ENCODE results near the gene CYP46A1. TPM values are rescaled to one million over a fixed set of nuclear protein-coding genes. Genes with fewer than 3 reads are reported as not detected.

CYP46A1 gene
- total RNA-seq, 2 experiments from 2014 or later = 0.05 to 0.23 TPM

GRCh38 chr14:99730876-99731546, 46.9 kb downstream of the CYP46A1 start:
- ATAC-seq (no peak), DNase-seq (no peak)
- no peaks in the 10 kb centered on the region for H3K9me3 Mint-ChIP-seq (ENCODE audit: low read depth)
- no peaks in the 10 kb centered on the region for H3K36me3 Mint-ChIP-seq (ENCODE audit: low read depth)
- intact Hi-C loops (cut with DNase I, micrococcal nuclease) = loop anchor here (1.0 to 5.0 kb wide), 3 partner anchors 62 to 216 kb away; partner anchors contain the start of gene EML1 (in 1 of the 2)
- H3K4me1 Mint-ChIP-seq = no peaks in the 10 kb centered on the region
- peak overlapping the region; percentile 30 for H3K4me3 Mint-ChIP-seq
- CTCF ChIA-PET = interaction anchor here (0.5 to 2.8 kb wide), 21 partner anchors 9 to 531 kb away, joined by 3 to 26 read pairs (median 4); no protein-coding TSS in a partner anchor
- H3K27ac Mint-ChIP-seq = no peak overlapping the region
- peaks cover 24% of the 10 kb centered on the region for H3K27me3 Mint-ChIP-seq
- POLR2A ChIA-PET = interaction anchor here (0.7 kb wide), 1 partner anchor 360 kb away, joined by 3 read pairs; no protein-coding TSS in a partner anchor

- H3K36me3 Mint-ChIP-seq (ENCODE audit: low read depth) = no peaks in the 10 kb centered on the region
- CTCF ChIA-PET = interaction anchor here (0.5 to 2.8 kb wide), 7 partner anchors 9 to 167 kb away, joined by 3 to 26 read pairs (median 7); no protein-coding TSS in a partner anchor
- ATAC-seq (no peak), DNase-seq (no peak)
- peaks cover 26% of the 10 kb centered on the region for H3K27me3 Mint-ChIP-seq
- POLR2A ChIA-PET = interaction anchor here (0.7 kb wide), 1 partner anchor 361 kb away, joined by 3 read pairs; no protein-coding TSS in a partner anchor
- no peaks in the 10 kb centered on the region for H3K4me1 Mint-ChIP-seq
- no peak overlapping the region for H3K27ac Mint-ChIP-seq
- intact Hi-C loops (cut with DNase I, micrococcal nuclease) = loop anchor here in 1 of 2 experiments (5.0 kb wide), 1 partner anchor 216 kb away; no protein-coding TSS in a partner anchor
- no peak overlapping the region for H3K4me3 Mint-ChIP-seq
- H3K9me3 Mint-ChIP-seq (ENCODE audit: low read depth) = no peaks in the 10 kb centered on the region
Measured at GRCh38 chr14:99731547-99732435, 47.7 kb downstream of the CYP46A1 start.

GRCh38 chr14:99732436-99733210, 48.5 kb downstream of the CYP46A1 start:
- H3K9me3 Mint-ChIP-seq (ENCODE audit: low read depth) = no peaks in the 10 kb centered on the region
- intact Hi-C loops (cut with DNase I, micrococcal nuclease) = loop anchor here in 1 of 2 experiments (5.0 kb wide), 1 partner anchor 215 kb away; no protein-coding TSS in a partner anchor
- POLR2A ChIA-PET = no interaction called here
- no peak overlapping the region for H3K4me3 Mint-ChIP-seq
- DNase-seq = no peak
- ATAC-seq = no peak
- H3K27ac Mint-ChIP-seq = no peak overlapping the region
- CTCF ChIA-PET = interaction anchor here (0.6 kb wide), 1 partner anchor 1404 kb away, joined by 3 read pairs; no protein-coding TSS in a partner anchor
- H3K36me3 Mint-ChIP-seq (ENCODE audit: low read depth) = no peaks in the 10 kb centered on the region
- H3K27me3 Mint-ChIP-seq = peaks cover 32% of the 10 kb centered on the region
- H3K4me1 Mint-ChIP-seq = no peaks in the 10 kb centered on the region

GRCh38 chr14:99733211-99733539, 49.1 kb downstream of the CYP46A1 start:
- CTCF ChIA-PET = interaction anchor here (1.1 kb wide), 1 partner anchor 19 kb away, joined by 4 read pairs; no protein-coding TSS in a partner anchor
- peaks cover 30% of the 10 kb centered on the region for H3K27me3 Mint-ChIP-seq

GRCh38 chr14:99733540-99734405, 49.7 kb downstream of the CYP46A1 start:
- ChIA-PET POLR2A (no interaction called here), CTCF (interaction anchor here (1.1 kb wide), 1 partner anchor 18 kb away, joined by 4 read pairs; no protein-coding TSS in a partner anchor)
- H3K4me3 Mint-ChIP-seq = no peak overlapping the region
- peaks cover 29% of the 10 kb centered on the region for H3K27me3 Mint-ChIP-seq
- H3K36me3 Mint-ChIP-seq (ENCODE audit: low read depth) = no peaks in the 10 kb centered on the region
- ATAC-seq = no peak
- no peaks in the 10 kb centered on the region for H3K9me3 Mint-ChIP-seq (ENCODE audit: low read depth)
- no peak overlapping the region for H3K27ac Mint-ChIP-seq
- intact Hi-C loops (cut with DNase I, micrococcal nuclease) = loop anchor here in 1 of 2 experiments (5.0 kb wide), 1 partner anchor 214 kb away; no protein-coding TSS in a partner anchor
- H3K4me1 Mint-ChIP-seq = no peaks in the 10 kb centered on the region
- DNase-seq = no peak

More at GRCh38 chr14:99733211-99733539, 49.1 kb downstream of the CYP46A1 start:
- intact Hi-C loops (cut with DNase I, micrococcal nuclease) = loop anchor here in 1 of 2 experiments (5.0 kb wide), 1 partner anchor 214 kb away; no protein-coding TSS in a partner anchor
- H3K9me3 Mint-ChIP-seq (ENCODE audit: low read depth) = no peaks in the 10 kb centered on the region
- POLR2A ChIA-PET = no interaction called here
- no peaks in the 10 kb centered on the region for H3K4me1 Mint-ChIP-seq
- no peak for ATAC-seq
- no peak for DNase-seq
- no peak overlapping the region for H3K27ac Mint-ChIP-seq
- H3K36me3 Mint-ChIP-seq (ENCODE audit: low read depth) = no peaks in the 10 kb centered on the region
- no peak overlapping the region for H3K4me3 Mint-ChIP-seq

GRCh38 chr14:99734406-99735051, 50.4 kb downstream of the CYP46A1 start:
- intact Hi-C loops (cut with DNase I, micrococcal nuclease) = loop anchor here in 1 of 2 experiments (5.0 kb wide), 1 partner anchor 213 kb away; no protein-coding TSS in a partner anchor
- no peak for ATAC-seq
- POLR2A ChIA-PET = no interaction called here
- no peak for DNase-seq
- CTCF ChIA-PET = no interaction called here
- Mint-ChIP-seq H3K4me1 (no peaks in the 10 kb centered on the region), H3K27me3 (peaks cover 30% of the 10 kb centered on the region), H3K27ac (no peak overlapping the region), H3K9me3 (ENCODE audit: low read depth) (no peaks in the 10 kb centered on the region), H3K4me3 (no peak overlapping the region), H3K36me3 (ENCODE audit: low read depth) (no peaks in the 10 kb centered on the region)

- peaks cover 33% of the 10 kb centered on the region for H3K27me3 Mint-ChIP-seq
Measured at GRCh38 chr14:99735189-99736135, 51.4 kb downstream of the CYP46A1 start.

GRCh38 chr14:99736603-99737371, 52.7 kb downstream of the CYP46A1 start:
- no peaks in the 10 kb centered on the region for H3K36me3 Mint-ChIP-seq (ENCODE audit: low read depth)
- ATAC-seq = no peak
- H3K4me3 Mint-ChIP-seq = no peak overlapping the region
- intact Hi-C loops (cut with DNase I, micrococcal nuclease) = no loop called here
- H3K27ac Mint-ChIP-seq = no peak overlapping the region
- peaks cover 31% of the 10 kb centered on the region for H3K27me3 Mint-ChIP-seq
- CTCF ChIA-PET = interaction anchor here (0.6 to 1.2 kb wide), 3 partner anchors 83 to 151 kb away, joined by 3 to 4 read pairs (median 4); no protein-coding TSS in a partner anchor
- no peak for DNase-seq
- POLR2A ChIA-PET = interaction anchor here (0.6 kb wide), 1 partner anchor 462 kb away, joined by 3 read pairs; no protein-coding TSS in a partner anchor
- no peaks in the 10 kb centered on the region for H3K4me1 Mint-ChIP-seq
- H3K9me3 Mint-ChIP-seq (ENCODE audit: low read depth) = no peaks in the 10 kb centered on the region

More at GRCh38 chr14:99735189-99736135, 51.4 kb downstream of the CYP46A1 start:
- Mint-ChIP-seq H3K27ac (no peak overlapping the region), H3K4me3 (no peak overlapping the region), H3K4me1 (no peaks in the 10 kb centered on the region), H3K9me3 (ENCODE audit: low read depth) (no peaks in the 10 kb centered on the region), H3K36me3 (ENCODE audit: low read depth) (no peaks in the 10 kb centered on the region)
- POLR2A ChIA-PET = no interaction called here
- CTCF ChIA-PET = interaction anchor here (0.6 to 1.2 kb wide), 3 partner anchors 151 to 160 kb away, joined by 3 to 4 read pairs (median 3); no protein-coding TSS in a partner anchor
- no peak for DNase-seq
- ATAC-seq = no peak
- intact Hi-C loops (cut with DNase I, micrococcal nuclease) = no loop called here

All from activated CD4-positive, alpha-beta T cell treated with anti-CD3 and anti-CD28 coated beads for 36 hours (primary cell).